GM23338 (cell line): Measurements from ENCODE around the gene LITAF.

Experiments
- EZH2 ChIP-seq: fragments of 200-600 bp; sonication (generic); IDR thresholded peaks from one replicate; pipeline ENCODE4 v1.8.0; 2017; ENCODE audit warnings: antibody characterized with exemption, mild to moderate bottlenecking, low read depth; ENCODE audit not compliant: unreplicated experiment
- POLR2AphosphoS5 ChIP-seq: IDR thresholded peaks from 2 replicates; pipeline ENCODE4 v1.6.1; 2016; ENCODE audit warnings: antibody characterized with exemption, low read depth

- TF ChIP-seq POLR2AphosphoS5, result no peak
- TF ChIP-seq EZH2, result no peak
Measured at GRCh38 chr16:11632455-11632939, 45.8 kb upstream of the LITAF start.
